Upper lobe of left lung (tissue), 4 donors: ENCODE measurements around the gene OBSCN.

Experiments used
- EP300 ChIP-seq, 4 donors: sonication (generic); formaldehyde crosslinking; IDR thresholded peaks; one replicate each; pipeline ENCODE4 v1.5.1; 2017; ENCODE audit warnings: antibody characterized with exemption in 4 of 4, control low read depth in 2 of 4
- POLR2A ChIP-seq, 4 donors: fragments of 450-650 bp; IDR thresholded peaks; one replicate each; pipeline ENCODE4 v1.5.1; 2016 to 2017; ENCODE audit warnings: antibody characterized with exemption in 4 of 4, mild to moderate bottlenecking in 2 of 4
- TF ChIP-seq, protein P1 (sequence below), 6 experiments: fragments of 450-650 bp in 4 of 6; fragments of 200-600 bp in 2 of 6; sonication (generic) in 2 of 6; IDR thresholded peaks; one replicate each; pipeline ENCODE4 v1.5.1; 2016 to 2019; ENCODE audit warnings: antibody characterized with exemption in 6 of 6

DNA sequence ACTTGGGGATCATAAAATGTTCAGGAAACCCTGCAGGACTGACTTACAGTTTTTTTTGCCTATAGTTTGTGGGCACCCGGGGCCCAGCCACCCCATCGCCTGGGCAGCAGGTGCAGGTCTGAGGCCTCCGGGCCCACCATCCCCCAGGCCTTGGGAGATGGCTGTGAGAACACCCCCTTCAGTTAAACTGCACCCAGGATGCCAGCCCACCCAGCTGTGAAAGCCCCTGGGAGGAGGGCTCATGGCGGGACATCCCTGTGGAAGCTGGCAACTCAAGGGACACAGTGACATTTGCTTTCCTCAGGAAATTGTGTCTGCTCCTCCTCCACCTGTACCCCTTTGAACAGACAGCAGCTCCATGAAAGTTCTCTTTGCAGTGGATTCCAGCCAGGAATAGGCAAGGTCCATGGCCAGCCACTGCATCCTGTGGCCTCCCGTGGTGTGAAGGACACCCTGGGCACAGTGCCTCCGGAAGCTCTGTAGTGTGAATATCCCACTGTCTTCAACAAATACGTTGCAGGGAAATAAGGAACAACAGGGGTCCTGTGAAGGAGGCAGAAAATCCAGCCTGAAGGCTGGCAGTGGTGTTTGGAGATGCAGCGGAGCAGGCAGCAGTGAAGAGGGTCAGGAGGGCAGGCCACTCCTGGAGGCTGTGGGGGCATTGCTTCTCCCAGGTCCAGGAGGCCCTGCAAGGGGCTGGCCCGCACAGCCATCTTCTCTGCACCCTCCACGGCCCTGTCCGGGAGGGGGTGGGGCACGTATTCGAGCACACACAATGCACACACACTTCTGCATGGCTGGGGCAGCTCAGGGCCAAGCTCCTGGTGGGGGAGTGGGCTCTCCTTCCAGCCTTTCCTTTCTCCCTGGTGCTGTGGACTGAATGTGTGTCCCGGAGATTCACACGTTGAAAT, 2.1 kb upstream of the OBSCN start:
- TF ChIP-seq, protein P1, sequence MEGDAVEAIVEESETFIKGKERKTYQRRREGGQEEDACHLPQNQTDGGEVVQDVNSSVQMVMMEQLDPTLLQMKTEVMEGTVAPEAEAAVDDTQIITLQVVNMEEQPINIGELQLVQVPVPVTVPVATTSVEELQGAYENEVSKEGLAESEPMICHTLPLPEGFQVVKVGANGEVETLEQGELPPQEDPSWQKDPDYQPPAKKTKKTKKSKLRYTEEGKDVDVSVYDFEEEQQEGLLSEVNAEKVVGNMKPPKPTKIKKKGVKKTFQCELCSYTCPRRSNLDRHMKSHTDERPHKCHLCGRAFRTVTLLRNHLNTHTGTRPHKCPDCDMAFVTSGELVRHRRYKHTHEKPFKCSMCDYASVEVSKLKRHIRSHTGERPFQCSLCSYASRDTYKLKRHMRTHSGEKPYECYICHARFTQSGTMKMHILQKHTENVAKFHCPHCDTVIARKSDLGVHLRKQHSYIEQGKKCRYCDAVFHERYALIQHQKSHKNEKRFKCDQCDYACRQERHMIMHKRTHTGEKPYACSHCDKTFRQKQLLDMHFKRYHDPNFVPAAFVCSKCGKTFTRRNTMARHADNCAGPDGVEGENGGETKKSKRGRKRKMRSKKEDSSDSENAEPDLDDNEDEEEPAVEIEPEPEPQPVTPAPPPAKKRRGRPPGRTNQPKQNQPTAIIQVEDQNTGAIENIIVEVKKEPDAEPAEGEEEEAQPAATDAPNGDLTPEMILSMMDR (IDR thresholded peaks at IDR 0.05), result no peak
- TF ChIP-seq POLR2A (IDR thresholded peaks at IDR 0.05) (no peak), EP300 (IDR thresholded peaks at IDR 0.05) (no peak)
